ENCODE measurements around the gene POLE2. TPM values are rescaled to one million over a fixed set of nuclear protein-coding genes. Genes with fewer than 3 reads are reported as not detected.
A peak's percentile ranks its signal among the peaks of the same experiment; 100 is the strongest.

The POLE2 gene
- total RNA-seq, 1 donor from 2014 or later = 2.4 TPM

DNA sequence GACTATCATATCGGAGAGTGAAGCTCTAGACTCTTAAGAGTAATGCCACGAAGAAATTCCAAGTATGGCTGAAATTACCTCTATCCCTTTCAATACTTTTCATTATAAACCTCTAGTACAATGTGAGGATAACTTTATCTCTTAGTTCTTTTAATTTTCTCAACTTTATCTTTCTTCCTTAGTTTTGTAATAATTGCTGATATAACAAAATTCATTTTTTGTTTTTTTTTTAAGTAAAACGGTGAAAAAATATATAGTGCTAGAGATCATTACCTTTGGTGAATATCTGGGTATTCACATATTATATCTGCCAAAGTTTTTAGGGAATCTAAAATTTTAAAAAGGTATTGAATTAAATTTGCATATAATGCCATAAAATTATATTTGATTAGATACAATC, 33.5 kb downstream of the POLE2 start:
- Mint-ChIP-seq H3K9me3 (ENCODE audit: unreplicated experiment) (no peaks in the 10 kb centered on the region), H3K27me3 (ENCODE audit: unreplicated experiment) (no peaks in the 10 kb centered on the region), H3K4me1 (ENCODE audit: low read depth, unreplicated experiment) (peaks cover 6% of the 10 kb centered on the region), H3K36me3 (ENCODE audit: unreplicated experiment) (no peaks in the 10 kb centered on the region), H3K27ac (ENCODE audit: unreplicated experiment) (no peak overlapping the region), H3K4me3 (ENCODE audit: unreplicated experiment) (no peak overlapping the region)
- no peak for DNase-seq
- TF ChIP-seq, protein P1, sequence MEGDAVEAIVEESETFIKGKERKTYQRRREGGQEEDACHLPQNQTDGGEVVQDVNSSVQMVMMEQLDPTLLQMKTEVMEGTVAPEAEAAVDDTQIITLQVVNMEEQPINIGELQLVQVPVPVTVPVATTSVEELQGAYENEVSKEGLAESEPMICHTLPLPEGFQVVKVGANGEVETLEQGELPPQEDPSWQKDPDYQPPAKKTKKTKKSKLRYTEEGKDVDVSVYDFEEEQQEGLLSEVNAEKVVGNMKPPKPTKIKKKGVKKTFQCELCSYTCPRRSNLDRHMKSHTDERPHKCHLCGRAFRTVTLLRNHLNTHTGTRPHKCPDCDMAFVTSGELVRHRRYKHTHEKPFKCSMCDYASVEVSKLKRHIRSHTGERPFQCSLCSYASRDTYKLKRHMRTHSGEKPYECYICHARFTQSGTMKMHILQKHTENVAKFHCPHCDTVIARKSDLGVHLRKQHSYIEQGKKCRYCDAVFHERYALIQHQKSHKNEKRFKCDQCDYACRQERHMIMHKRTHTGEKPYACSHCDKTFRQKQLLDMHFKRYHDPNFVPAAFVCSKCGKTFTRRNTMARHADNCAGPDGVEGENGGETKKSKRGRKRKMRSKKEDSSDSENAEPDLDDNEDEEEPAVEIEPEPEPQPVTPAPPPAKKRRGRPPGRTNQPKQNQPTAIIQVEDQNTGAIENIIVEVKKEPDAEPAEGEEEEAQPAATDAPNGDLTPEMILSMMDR (IDR thresholded peaks at IDR 0.05; ENCODE audit: partially characterized antibody, unreplicated experiment) = no peak

DNA sequence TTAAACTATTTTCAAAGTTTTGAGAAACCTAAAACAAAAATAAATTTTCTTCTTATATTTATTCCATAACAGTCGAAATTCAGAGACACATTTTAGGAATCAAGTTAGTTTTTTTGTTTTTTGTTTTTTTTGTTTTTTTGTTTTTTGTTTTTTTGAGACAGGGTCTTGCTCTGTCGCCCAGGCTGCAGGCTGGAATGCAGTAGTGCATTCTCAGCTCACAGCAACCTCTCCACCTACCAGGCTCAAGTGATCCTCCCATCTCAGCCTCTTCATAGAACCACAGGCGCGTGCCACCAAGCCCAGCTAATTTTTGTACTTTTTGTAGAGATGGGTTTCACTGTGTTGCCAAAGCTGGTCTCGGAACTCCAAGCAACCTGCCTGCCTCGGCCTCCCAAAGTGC, 34.5 kb downstream of the POLE2 start:
- no peaks in the 10 kb centered on the region for H3K36me3 Mint-ChIP-seq (ENCODE audit: unreplicated experiment)
- TF ChIP-seq, protein P1 (IDR thresholded peaks at IDR 0.05; ENCODE audit: partially characterized antibody, unreplicated experiment) = no peak
- no peak for DNase-seq
- H3K4me3 Mint-ChIP-seq (ENCODE audit: unreplicated experiment) = no peak overlapping the region
- peaks cover 6% of the 10 kb centered on the region for H3K4me1 Mint-ChIP-seq (ENCODE audit: low read depth, unreplicated experiment)
- H3K9me3 Mint-ChIP-seq (ENCODE audit: unreplicated experiment) = no peaks in the 10 kb centered on the region
- no peaks in the 10 kb centered on the region for H3K27me3 Mint-ChIP-seq (ENCODE audit: unreplicated experiment)
- no peak overlapping the region for H3K27ac Mint-ChIP-seq (ENCODE audit: unreplicated experiment)

DNA sequence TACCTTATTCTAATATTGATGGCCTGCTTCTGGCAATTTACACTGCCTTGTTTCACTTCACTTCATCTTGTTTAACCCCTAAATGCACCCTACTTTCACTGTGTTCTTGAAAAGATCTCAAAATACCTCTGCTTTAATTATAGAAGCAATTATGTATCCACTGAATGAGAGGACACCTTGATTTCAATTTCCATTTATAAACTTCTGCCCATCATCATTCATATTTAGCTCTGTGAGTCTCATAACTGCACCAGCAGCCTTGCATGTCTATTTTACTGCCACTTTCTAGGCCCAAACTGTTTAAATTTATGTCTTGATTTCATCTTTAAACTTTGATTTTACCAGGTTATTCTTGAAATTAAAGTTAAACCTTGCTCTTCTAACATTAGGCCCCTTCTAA, 45.9 kb downstream of the POLE2 start:
- H3K36me3 Mint-ChIP-seq (ENCODE audit: unreplicated experiment) = no peaks in the 10 kb centered on the region
- H3K27ac Mint-ChIP-seq (ENCODE audit: unreplicated experiment) = no peak overlapping the region
- H3K4me3 Mint-ChIP-seq (ENCODE audit: unreplicated experiment) = peak overlapping the region; percentile 0
- TF ChIP-seq, protein P1 (IDR thresholded peaks at IDR 0.05; ENCODE audit: partially characterized antibody, unreplicated experiment) = no peak
- H3K27me3 Mint-ChIP-seq (ENCODE audit: unreplicated experiment) = no peaks in the 10 kb centered on the region
- no peaks in the 10 kb centered on the region for H3K9me3 Mint-ChIP-seq (ENCODE audit: unreplicated experiment)
- DNase-seq = no peak
- H3K4me1 Mint-ChIP-seq (ENCODE audit: low read depth, unreplicated experiment) = peaks cover 6% of the 10 kb centered on the region

- TF ChIP-seq, protein P1 (IDR thresholded peaks at IDR 0.05; ENCODE audit: partially characterized antibody, unreplicated experiment) = no peak
- no peak for DNase-seq
- Mint-ChIP-seq H3K27me3 (ENCODE audit: unreplicated experiment) (no peaks in the 10 kb centered on the region), H3K9me3 (ENCODE audit: unreplicated experiment) (no peaks in the 10 kb centered on the region), H3K36me3 (ENCODE audit: unreplicated experiment) (no peaks in the 10 kb centered on the region), H3K4me1 (ENCODE audit: low read depth, unreplicated experiment) (peaks cover 7% of the 10 kb centered on the region), H3K4me3 (ENCODE audit: unreplicated experiment) (no peak overlapping the region), H3K27ac (ENCODE audit: unreplicated experiment) (peak overlapping the region; percentile 36)
These were observed 46.3 kb downstream of the POLE2 start for GRCh38 chr14:49641697-49642129.

DNA sequence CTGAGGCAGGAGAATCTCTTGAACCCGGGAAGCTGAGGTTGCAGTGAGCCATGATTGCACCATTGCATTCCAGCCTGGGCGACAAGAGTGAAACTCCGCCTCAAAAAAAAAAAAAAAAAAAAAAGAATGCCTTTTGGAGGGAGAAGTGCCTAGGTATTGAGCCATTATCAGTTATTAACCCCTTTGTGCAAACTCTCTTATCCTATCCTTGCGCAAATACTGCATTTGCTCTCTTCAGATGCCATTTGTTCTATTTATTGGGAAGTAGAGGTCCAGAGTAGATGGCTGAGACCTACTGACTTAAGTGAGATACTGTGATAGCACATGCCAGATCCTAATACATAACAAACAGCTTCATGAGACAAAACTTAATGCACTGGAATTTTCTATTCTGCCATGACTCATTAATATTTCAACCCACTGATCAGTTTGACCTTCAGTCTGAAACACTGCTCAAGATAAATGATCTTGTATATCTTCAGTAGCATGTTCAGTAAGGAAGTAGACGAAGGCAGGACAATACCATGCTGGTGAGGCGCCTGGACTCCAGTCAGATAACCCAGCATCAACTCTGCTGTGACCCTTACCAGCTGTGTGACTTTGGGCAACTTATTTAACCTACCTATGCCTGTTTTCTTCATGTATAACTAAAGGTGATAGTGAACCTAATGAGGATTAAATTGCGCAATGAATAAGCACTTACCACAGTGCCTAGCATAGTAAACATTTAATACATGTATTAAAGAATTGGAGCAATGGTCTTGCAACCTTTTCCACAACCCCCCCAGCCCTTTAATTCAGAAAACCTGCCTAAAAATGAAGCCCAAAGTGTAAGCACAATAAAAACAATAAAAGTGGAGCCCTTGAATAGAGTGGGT, 47.2 kb downstream of the POLE2 start:
- Mint-ChIP-seq H3K9me3 (ENCODE audit: unreplicated experiment) (peaks cover 2% of the 10 kb centered on the region), H3K36me3 (ENCODE audit: unreplicated experiment) (no peaks in the 10 kb centered on the region), H3K4me1 (ENCODE audit: low read depth, unreplicated experiment) (peaks cover 8% of the 10 kb centered on the region), H3K27me3 (ENCODE audit: unreplicated experiment) (peaks cover 2% of the 10 kb centered on the region), H3K4me3 (ENCODE audit: unreplicated experiment) (no peak overlapping the region), H3K27ac (ENCODE audit: unreplicated experiment) (no peak overlapping the region)
- no peak for DNase-seq
- TF ChIP-seq, protein P1 (IDR thresholded peaks at IDR 0.05; ENCODE audit: partially characterized antibody, unreplicated experiment) = no peak
